Hepatocyte (in vitro differentiated cells): Measurements from ENCODE around the gene INSIG1. TPM values are rescaled to one million over a fixed set of nuclear protein-coding genes. Genes with fewer than 3 reads are reported as not detected.
A peak's percentile ranks its signal among the peaks of the same experiment; 100 is the strongest.

ENCODE experiments used
- DNase-seq: peaks from one replicate; pipeline ENCODE4 v3.0.0-alpha.2; 2016; ENCODE audit warnings: low spot score
- H2AFZ ChIP-seq: fragments of 200-600 bp; sonication (generic); 2 replicates; pipeline ENCODE4 v1.6.0; 2016; ENCODE audit warnings: antibody characterized with exemption, mild to moderate bottlenecking
- H3K27ac ChIP-seq: fragments of 200-600 bp; sonication (generic); 2 replicates; pipeline ENCODE4 v1.5.1; 2016; ENCODE audit warnings: mild to moderate bottlenecking
- H3K27me3 ChIP-seq: fragments of 200-600 bp; sonication (generic); 2 replicates; pipeline ENCODE4 v1.6.1; 2016
- H3K36me3 ChIP-seq: fragments of 200-600 bp; sonication (generic); replicated peaks from 2 replicates; pipeline ENCODE4 v1.5.1; 2016; ENCODE audit warnings: low read depth; ENCODE audit not compliant: insufficient read depth
- H3K4me1 ChIP-seq: fragments of 200-600 bp; sonication (generic); 2 replicates; pipeline ENCODE4 v1.5.1; 2016; ENCODE audit warnings: mild to moderate bottlenecking, moderate library complexity; ENCODE audit not compliant: insufficient read depth
- H3K4me2 ChIP-seq: fragments of 200-600 bp; sonication (generic); 2 replicates; pipeline ENCODE4 v1.6.0; 2016
- H3K4me3 ChIP-seq: fragments of 200-600 bp; sonication (generic); 2 replicates; pipeline ENCODE4 v1.5.1; 2016; ENCODE audit warnings: mild to moderate bottlenecking
- H3K79me2 ChIP-seq: fragments of 200-600 bp; sonication (generic); 2 replicates; pipeline ENCODE4 v1.6.0; 2017; ENCODE audit warnings: mild to moderate bottlenecking
- H3K9me2 ChIP-seq: fragments of 200-600 bp; sonication (generic); replicated peaks from 2 replicates; pipeline ENCODE4 v1.6.0; 2017; ENCODE audit warnings: mild to moderate bottlenecking; ENCODE audit not compliant: insufficient read depth
- H3K9me3 ChIP-seq: fragments of 200-600 bp; sonication (generic); 2 replicates; pipeline ENCODE4 v1.5.1; 2016; ENCODE audit warnings: low read depth, mild to moderate bottlenecking
- H4K20me1 ChIP-seq: fragments of 200-600 bp; sonication (generic); 2 replicates; pipeline ENCODE4 v1.6.0; 2016; ENCODE audit warnings: mild to moderate bottlenecking; ENCODE audit not compliant: insufficient read depth, poor library complexity, severe bottlenecking
- EZH2 ChIP-seq: fragments of 200-600 bp; sonication (generic); IDR thresholded peaks from 2 replicates; pipeline ENCODE4 v1.6.1; 2016; ENCODE audit warnings: antibody characterized with exemption, mild to moderate bottlenecking, borderline replicate concordance
- EZH2phosphoT487 ChIP-seq: fragments of 200-600 bp; sonication (generic); IDR thresholded peaks from one replicate; pipeline ENCODE4 v1.6.1; 2018; ENCODE audit warnings: antibody characterized with exemption, mild to moderate bottlenecking, low read depth, moderate library complexity; ENCODE audit not compliant: unreplicated experiment, severe bottlenecking
- WGBS: methylation state at CpG from one replicate; pipeline ENCODE4 v1.1.6; 2016; ENCODE audit warnings: low lambda C conversion rate; ENCODE audit errors: missing lambda C conversion rate; 5-methylcytosine and 5-hydroxymethylcytosine counted together
- polyA plus RNA-seq: library from polyadenylated mRNA; unstranded; fragments of >200 nt; fragmentation: Nextera tagmentation; extraction: Ambion mirVana; gene quantifications from 2 replicates; pipeline ENCODE4 v1.2.1, GENCODE V29; 2016
- total RNA-seq: library from RNA; depleted of rRNA; stranded (reverse); fragments of >200 nt; gene quantifications from 2 replicates; pipeline ENCODE4 v1.2.3, GENCODE V29; 2014
- TF ChIP-seq, protein P1 (sequence below): fragments of 200-600 bp; sonication (generic); IDR thresholded peaks from 2 replicates; pipeline ENCODE4 v1.5.1; 2016; ENCODE audit warnings: antibody characterized with exemption, mild to moderate bottlenecking; ENCODE audit not compliant: poor library complexity

The INSIG1 gene
- total and polyA plus RNA-seq, 2 experiments from 2014 or later = 196 to 305 TPM

DNA sequence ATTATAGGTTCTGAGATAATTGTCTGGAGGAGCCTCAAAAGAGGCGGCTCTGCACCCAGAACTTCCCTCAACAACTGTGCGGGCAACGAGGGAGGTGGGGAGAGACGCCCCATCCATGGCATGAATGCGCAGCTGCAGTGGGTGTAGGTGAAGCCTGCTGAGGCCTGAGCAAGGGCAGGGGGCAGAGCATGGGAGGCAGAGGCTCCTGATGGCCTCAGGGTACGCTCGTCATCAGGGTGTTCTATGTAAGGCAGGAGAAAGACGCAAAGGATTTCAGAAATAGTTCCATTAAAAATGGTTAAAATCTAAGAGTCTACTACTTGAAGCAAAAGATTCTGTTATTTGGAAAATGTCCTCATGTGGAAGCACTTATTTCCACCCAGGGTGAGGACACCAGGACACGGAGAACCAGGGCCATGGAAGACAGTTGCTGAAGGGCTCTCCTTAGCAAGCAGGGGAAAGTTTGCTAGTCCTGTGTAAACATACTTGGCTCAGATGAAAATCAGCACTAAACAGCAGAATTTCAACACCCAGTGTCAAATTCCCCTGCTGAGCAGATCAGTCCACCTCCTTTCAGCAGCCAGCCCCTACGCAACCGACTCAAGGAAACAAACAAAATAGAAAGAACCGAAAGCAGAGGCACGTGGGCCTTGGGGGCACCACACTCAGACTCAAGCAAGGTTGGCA is 18.9 kb downstream of the INSIG1 start:
- Histone ChIP-seq H4K20me1 (no peaks in the 10 kb centered on the region), H3K4me3 (no peak overlapping the region), H3K79me2 (no peaks in the 10 kb centered on the region), H3K36me3 (no peaks in the 10 kb centered on the region), H3K9me2 (no peaks in the 10 kb centered on the region), H3K4me2 (no peak overlapping the region), H2AFZ (no peak overlapping the region), H3K27ac (no peak overlapping the region), H3K9me3 (no peaks in the 10 kb centered on the region), H3K27me3 (no peaks in the 10 kb centered on the region), H3K4me1 (no peaks in the 10 kb centered on the region)
- TF ChIP-seq EZH2phosphoT487 = no peak
- TF ChIP-seq EZH2 = no peak
- TF ChIP-seq, protein P1, sequence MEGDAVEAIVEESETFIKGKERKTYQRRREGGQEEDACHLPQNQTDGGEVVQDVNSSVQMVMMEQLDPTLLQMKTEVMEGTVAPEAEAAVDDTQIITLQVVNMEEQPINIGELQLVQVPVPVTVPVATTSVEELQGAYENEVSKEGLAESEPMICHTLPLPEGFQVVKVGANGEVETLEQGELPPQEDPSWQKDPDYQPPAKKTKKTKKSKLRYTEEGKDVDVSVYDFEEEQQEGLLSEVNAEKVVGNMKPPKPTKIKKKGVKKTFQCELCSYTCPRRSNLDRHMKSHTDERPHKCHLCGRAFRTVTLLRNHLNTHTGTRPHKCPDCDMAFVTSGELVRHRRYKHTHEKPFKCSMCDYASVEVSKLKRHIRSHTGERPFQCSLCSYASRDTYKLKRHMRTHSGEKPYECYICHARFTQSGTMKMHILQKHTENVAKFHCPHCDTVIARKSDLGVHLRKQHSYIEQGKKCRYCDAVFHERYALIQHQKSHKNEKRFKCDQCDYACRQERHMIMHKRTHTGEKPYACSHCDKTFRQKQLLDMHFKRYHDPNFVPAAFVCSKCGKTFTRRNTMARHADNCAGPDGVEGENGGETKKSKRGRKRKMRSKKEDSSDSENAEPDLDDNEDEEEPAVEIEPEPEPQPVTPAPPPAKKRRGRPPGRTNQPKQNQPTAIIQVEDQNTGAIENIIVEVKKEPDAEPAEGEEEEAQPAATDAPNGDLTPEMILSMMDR = no peak
- WGBS = 74% methylated on average over 13 of the region's 13 CpGs
- DNase-seq = peak; percentile 45

DNA sequence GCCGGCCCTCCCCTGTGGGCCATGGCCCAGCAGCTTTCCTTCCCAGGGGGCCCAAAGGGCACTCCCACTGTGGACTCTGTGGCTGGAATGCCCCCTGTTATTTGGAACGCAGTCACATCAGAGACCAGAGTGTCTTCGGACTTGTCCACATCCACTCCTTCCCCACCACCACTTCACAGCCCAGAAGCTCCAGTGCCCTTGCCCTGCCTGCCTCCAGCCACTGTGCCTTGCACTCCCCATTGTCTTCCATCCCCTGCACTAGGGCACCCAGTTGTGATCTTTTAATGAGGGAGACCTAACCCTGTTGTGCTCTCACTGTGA is 19.4 kb downstream of the INSIG1 start:
- 88% methylated on average over 3 of the region's 3 CpGs for WGBS
- no peak for TF ChIP-seq EZH2
- no peak for TF ChIP-seq EZH2phosphoT487
- TF ChIP-seq, protein P1 = no peak
- H3K79me2 ChIP-seq = no peaks in the 10 kb centered on the region

GRCh38 chr7:155318245-155318644 is 20.6 kb downstream of the INSIG1 start:
- H3K9me2 ChIP-seq = no peaks in the 10 kb centered on the region
- no peak overlapping the region for H3K27ac ChIP-seq
- no peaks in the 10 kb centered on the region for H3K4me1 ChIP-seq
- TF ChIP-seq EZH2phosphoT487 (no peak), EZH2 (no peak)
- TF ChIP-seq, protein P1 = no peak
- H3K9me3 ChIP-seq = no peaks in the 10 kb centered on the region
- H3K79me2 ChIP-seq = no peaks in the 10 kb centered on the region
- H3K4me3 ChIP-seq = no peak overlapping the region
- DNase-seq = no peak
- H4K20me1 ChIP-seq = no peaks in the 10 kb centered on the region
- no peaks in the 10 kb centered on the region for H3K36me3 ChIP-seq
- WGBS = 96% methylated on average over 3 of the region's 3 CpGs
- H2AFZ ChIP-seq = no peak overlapping the region
- no peaks in the 10 kb centered on the region for H3K27me3 ChIP-seq
- no peak overlapping the region for H3K4me2 ChIP-seq

More for the DNA sequence above, 19.4 kb downstream of the INSIG1 start:
- H3K4me2 ChIP-seq = no peak overlapping the region
- H2AFZ ChIP-seq = no peak overlapping the region
- no peaks in the 10 kb centered on the region for H3K9me2 ChIP-seq
- no peaks in the 10 kb centered on the region for H4K20me1 ChIP-seq
- H3K36me3 ChIP-seq = no peaks in the 10 kb centered on the region
- no peaks in the 10 kb centered on the region for H3K27me3 ChIP-seq
- no peak for DNase-seq
- H3K4me1 ChIP-seq = no peaks in the 10 kb centered on the region
- no peak overlapping the region for H3K27ac ChIP-seq
- H3K4me3 ChIP-seq = no peak overlapping the region
- no peaks in the 10 kb centered on the region for H3K9me3 ChIP-seq

GRCh38 chr7:155322530-155322929 is 24.9 kb downstream of the INSIG1 start:
- Histone ChIP-seq H3K4me2 (no peak overlapping the region), H3K27ac (no peak overlapping the region), H3K36me3 (no peaks in the 10 kb centered on the region), H3K9me2 (no peaks in the 10 kb centered on the region), H2AFZ (no peak overlapping the region), H3K79me2 (no peaks in the 10 kb centered on the region), H3K4me1 (no peaks in the 10 kb centered on the region), H3K4me3 (no peak overlapping the region), H3K9me3 (no peaks in the 10 kb centered on the region), H4K20me1 (no peaks in the 10 kb centered on the region), H3K27me3 (no peaks in the 10 kb centered on the region)
- WGBS = 79% methylated on average over 10 of the region's 10 CpGs
- DNase-seq = no peak
- TF ChIP-seq EZH2phosphoT487 (no peak), EZH2 (no peak)
- TF ChIP-seq, protein P1 = no peak
